NCI-H146 treated with DMSO at 0.1 percent for 48 hours (cell line): ENCODE data around the gene KRT85.
"Not testable (repeated sequence)": the region's sequence is repeated elsewhere in the genome, so short reads cannot be mapped to it uniquely, and the experiment has no call there.

Source experiments
- DNase-seq: peaks from one replicate; lab custom pipeline; 2025; ENCODE audit not compliant: unreplicated experiment; lab: John Stamatoyannopoulos, UW

The KRT85 gene

GRCh38 chr12:52327830-52328500, 39.3 kb downstream of the KRT85 start:
- DNase-seq = no peak

DNA sequence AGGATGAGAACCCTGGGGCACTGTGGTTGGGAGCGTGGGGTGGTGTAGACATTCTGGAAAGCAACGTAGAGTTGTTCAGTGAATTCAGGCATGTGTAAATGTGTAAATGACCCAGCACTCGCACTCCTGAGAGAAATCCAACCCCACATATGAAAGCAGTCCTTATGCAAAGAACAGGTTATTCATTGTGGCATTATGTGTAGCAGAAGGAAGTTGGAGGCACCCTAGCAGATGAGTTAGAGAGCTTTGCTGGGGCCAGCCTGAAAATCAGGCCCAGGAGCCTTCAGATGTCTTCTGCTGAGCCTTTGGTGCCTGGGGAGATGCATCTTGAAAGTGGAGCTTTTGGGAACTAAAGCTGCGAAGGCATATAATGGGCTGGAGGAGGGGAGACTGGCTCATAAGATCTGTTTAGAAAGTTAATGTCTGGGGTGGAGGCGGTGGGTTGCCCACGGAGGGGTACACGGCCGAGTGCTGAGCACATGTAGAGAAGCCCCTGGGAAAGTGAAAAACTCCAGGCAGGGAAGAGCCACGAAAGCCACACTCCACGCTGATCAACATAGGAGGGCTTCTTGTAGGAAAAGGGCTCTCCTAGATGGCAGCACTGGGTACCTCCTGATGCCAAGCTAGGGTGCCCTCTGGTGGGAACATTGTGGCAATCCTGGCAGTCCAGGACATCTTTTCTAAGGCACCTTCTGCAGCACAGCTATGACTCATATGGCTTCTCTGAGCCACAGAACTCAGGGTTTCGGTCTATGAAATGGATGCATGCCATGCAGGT, 40.0 kb downstream of the KRT85 start:
- peak; percentile 88 for DNase-seq

- DNase-seq = no peak
These were observed 43.2 kb downstream of the KRT85 start for GRCh38 chr12:52324153-52324444.

- DNase-seq = peak; percentile 55
These were observed 43.7 kb downstream of the KRT85 start for GRCh38 chr12:52323416-52324152.

- DNase-seq = no peak
These were observed 44.3 kb downstream of the KRT85 start for GRCh38 chr12:52323001-52323400.

DNA sequence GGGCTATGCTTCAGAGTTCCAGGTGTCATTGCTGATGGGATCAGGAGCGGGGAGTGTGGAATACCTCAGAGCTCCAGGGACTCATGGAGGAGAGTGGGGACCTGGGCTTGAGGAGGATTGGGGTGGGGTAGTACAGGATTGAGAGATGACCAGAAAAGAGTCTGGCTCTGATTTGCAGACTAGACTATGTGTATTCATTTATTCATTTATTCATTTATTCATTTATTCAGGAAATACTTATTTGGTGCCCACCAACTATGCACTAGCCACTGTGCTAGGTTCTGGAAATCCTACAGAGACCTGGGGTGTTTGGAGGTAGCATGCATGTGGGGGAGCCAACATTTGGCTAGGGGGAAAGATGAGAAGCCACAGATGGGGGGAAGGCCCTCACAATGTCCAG, 45.2 kb downstream of the KRT85 start:
- DNase-seq = no peak

DNA sequence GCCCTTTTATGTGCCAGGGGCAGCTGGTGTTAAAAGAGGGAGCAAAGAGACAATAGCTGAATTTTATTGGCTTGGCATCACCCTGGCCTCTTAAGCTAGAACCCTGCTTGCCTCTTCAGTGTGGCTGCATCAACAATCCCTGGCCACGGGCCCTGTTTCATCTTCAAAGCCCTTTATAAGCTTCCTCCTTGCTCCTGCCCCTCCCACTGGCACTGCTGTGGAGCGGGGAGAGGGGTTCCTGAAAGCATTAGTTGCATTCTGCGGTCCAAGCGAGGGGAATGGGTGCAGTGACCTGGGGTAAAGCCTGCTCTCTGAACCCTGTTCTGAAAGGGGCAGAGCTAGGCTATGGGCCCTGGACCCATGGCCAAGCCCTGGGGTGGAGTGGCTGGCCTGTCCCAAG, 45.9 kb downstream of the KRT85 start:
- no peak for DNase-seq

DNA sequence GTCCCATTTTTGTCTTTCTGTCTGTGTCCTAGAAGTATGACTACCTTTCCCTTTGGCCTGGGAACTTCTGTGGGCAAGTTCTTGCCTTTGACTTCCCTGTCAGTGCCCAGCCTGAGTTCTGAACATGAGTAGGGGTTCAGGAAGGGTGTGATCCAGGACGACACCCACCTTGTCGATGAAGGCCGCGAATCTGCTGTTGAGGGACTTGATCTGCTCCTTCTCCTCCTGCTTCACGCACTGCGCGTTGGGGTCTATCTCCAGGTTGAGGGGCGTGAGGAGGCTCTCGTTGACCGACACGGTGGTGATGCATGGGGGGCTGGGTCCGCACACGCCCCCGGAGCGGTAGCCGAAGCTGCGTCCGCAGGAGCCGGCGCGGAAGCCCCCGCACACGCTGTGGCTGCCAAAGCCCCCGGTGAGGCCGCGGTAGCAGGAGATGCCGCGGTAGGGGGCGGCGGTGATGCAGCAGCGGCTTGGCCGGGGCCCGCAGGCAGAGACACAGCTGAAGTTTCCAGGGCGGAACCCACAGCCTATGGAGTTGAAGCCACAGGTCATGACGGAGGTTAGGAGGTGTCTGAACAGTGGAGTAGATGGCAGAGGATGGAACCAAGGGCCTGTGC, 46.4 kb downstream of the KRT85 start, which contains the start of gene KRT83:
KRT83 (minus strand) TSS at position 615 of the 617 bp plus-strand sequence; CDS start at position 552, 63 bp downstream.
- no peak for DNase-seq

DNA sequence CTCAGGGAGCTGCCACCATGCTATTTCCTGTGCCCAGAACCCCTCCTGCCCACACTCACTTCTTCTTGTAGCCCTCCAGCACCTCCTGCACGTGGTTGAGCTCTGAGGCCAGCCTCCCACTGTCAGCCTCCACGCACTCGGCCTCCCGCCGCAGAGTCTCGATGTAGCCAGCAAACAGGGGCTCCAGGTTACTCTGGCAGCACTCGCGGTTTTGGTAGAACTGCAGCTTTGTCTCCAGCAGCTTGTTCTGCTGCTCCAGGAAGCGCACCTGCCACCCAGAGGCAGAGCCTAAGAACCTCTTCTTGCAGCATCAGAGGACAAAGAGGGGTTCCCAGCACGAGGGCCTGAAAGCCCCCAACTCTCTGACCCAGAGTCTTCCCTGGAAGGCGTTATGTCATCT, 48.2 kb downstream of the KRT85 start:
- no peak for DNase-seq

DNA sequence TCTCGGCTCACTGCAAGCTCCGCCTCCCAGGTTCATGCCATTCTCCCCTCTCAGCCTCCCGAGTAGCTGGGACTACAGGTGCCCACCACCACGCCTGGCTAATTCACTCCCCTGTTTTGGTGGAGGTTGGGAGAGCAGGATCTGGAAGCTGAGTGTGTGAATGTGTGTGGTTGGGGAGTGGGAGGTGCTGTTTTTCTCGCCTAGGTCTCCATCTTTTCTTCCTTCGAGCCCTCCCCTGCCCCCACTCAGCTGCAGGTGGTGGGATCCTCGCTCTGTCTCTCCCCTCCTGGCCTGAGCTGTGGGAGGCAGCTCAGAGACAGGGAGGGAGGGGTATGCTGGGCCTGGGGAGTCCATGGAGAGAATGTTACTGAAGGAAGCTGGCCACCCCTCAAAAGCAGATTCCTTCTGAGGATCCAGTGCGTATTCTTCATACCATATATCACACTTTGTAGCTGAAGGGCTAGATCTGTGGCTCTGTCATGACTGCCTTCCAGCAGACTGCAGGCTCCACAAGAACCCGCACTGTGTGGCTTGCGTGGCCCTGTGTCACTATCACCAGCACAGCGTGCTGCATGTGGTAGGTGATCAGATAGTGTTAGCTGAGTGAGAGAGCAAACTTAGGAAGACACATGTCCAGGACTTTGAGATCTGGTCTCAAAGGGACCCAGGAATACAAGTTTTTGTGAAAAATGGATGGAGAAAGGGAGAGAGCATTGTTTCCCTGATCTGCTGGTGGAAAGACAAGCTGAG, 48.9 kb downstream of the KRT85 start:
- DNase-seq = no peak

DNA sequence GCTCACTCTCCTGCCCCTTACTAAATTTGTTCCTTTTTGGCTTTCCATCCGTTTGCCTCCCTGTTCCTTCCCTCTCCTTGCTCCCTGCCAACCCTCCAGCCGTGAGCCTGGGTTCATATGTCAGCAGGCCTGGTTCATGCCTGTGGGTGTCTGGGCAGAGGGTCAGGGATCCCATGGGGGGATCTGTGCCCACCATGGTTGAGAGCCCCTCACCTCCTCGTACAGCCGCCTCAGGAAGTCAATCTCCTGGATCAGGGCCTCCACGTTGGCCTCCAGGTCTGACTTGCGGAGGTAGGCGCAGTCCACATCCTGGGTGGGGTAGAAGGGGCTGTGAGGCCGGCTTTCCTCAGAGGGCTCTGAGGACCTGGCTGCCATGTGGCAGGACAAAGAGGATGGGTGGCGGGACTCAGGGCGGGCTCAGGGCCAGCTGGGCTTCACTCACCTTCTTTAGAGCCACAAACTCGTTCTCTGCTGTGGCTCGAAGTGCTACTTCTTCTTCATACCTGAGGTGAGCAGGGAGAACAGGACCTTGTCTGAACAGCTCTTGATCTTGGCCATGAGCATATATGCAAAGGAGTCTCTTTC, 49.7 kb downstream of the KRT85 start:
- no peak for DNase-seq

GRCh38 chr12:52316701-52317100, 50.6 kb downstream of the KRT85 start:
- DNase-seq = no peak

DNA sequence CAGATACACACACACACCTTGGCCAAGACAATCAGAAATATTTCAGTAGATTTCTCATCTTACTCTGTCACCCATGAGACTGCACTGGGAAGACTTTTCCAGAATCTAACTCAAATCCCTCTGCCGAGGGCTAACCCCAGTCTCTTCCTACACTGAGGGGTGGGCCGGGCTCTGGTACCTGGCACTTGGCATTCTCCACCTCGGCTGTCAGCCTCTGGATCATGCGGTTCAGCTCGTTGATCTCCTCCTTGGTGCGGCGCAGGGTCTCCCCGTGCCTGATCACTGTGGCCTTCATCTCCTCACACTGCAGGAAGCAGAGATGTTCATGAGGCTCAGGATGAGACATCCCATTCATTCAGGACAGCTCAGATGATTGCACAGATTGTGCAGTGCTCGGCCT, 51.0 kb downstream of the KRT85 start:
- no peak for DNase-seq

DNA sequence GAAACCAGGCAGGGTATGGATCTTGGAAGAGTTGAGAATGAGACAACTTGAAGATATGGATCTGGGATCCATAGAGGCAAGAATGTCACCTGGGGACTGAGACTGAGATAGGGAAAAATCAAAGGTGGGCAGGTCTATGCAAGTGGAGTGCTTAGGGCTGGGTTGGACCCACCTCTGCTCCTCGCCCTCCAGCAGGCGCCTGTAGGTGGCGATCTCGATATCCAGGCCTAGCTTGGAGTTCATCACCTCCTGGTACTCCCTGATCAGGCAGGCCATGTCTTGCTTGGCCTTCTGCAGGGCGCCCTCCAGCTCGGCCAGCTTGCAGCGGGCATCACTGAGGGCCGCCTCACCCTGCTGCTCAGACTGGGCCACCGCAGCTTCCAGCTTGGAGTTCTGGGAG, 51.6 kb downstream of the KRT85 start:
- not testable (repeated sequence) for DNase-seq

GRCh38 chr12:52314511-52314910, 52.8 kb downstream of the KRT85 start:
- no peak for DNase-seq

DNA sequence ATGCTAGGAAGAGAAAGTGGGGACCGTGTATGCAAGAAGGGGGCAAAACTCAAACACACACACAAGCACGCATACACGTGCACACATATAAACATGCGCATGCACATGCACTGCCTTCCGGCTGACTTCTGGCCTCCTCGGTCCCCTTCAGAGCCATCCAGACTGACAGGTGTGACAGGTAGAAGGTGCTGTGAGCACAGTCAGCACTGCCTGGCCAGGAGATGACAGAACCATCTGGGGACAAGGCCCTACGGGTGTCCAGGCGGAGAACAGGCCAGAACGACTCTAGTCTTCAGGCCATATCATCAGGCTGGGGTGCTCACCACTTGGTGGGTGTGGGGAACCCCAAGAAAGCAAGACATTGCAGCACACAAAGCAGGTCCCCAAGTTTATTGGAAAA, 53.4 kb downstream of the KRT85 start:
- DNase-seq = no peak

DNA sequence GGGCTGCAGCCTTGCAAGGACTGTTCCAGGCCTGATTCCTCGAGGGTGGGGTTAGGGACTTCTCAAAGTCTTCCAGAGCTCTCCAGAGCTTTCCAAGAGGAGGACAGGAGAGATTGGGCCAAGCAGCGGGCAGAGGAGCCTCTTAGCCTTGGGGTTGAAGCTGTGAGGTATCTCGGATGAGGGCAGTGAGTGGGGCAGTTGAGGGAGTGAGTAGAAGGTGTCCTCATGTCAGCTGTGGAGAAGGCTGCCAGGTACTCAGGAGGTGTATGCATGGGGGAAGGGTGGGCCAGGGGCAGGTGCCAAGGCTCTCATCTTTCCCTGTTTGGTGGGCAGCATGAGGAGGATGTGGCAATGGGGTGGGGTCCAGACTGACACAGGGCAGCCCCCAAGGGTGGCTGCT, 53.8 kb downstream of the KRT85 start:
- no peak for DNase-seq

DNA sequence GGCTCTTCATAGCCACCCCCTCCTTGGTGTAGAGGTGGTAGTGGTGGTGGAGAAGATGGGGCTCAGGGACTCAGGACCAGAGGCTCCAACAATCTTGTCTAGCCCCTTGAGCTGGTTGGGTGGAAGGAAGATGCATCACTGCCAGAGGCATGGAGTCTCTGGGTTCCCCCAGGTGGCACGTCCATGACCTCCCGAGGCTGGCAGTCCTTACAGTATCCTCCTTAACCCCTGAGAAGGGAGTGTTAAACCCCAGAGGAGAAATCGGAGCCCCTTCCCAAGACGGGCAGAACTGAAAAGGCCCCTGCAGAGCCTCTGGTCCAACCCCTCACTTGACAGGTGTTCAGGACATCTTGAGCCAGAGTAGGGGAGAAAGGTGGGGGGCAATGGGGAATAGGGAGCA, 55.2 kb downstream of the KRT85 start:
- DNase-seq = no peak

DNA sequence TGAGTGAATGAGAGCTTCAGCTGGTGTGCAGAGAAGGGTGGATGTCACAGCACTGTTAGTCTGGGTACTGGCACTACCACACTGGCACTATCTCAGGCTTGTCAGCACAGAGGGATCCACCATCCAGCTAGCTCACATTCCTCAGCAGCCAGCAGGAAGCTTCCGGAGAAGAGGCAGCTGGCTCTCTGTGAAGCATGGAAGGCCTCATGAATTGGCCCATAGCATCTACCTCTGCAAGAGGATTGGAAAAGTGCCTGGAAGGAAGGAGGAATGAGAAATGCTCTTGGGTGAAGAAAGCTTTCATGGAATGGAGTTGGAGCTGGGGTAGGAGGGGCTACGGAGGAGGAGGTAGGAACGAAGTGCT, 56.0 kb downstream of the KRT85 start:
- DNase-seq = no peak

- no peak for DNase-seq
These were observed 56.5 kb downstream of the KRT85 start for GRCh38 chr12:52310622-52311284.
